Measurements from ENCODE around the gene SLC9A8. TPM values are rescaled to one million over a fixed set of nuclear protein-coding genes. Genes with fewer than 3 reads are reported as not detected.

SLC9A8 gene
- total and polyA plus RNA-seq, 2 of the 8 experiments (the other 6 are each of a cell fraction or from before 2014, with no cell fraction given) = 3.2 to 6.2 TPM

GRCh38 chr20:49790077-49790798, 22.4 kb upstream of the SLC9A8 start:
- Histone ChIP-seq H3K4me3 (ENCODE audit: extremely low read depth in 1 of 4, insufficient read depth in 2 of 4, low read depth in 3 of 4, low read length in 4 of 4) (no peak overlapping the region), H3K27ac (ENCODE audit: low read depth, low read length) (no peak overlapping the region), H3K36me3 (ENCODE audit: control insufficient read depth in 2 of 4, insufficient read depth in 4 of 4, low read length in 3 of 4) (no peaks in the 10 kb centered on the region), H3K23me2 (ENCODE audit: low read depth, low read length) (0 out of 2 replicates have a peak, but pooled peaks cover 3% of the 10 kb centered on the region), H2BK12ac (ENCODE audit: low read depth, low read length) (no peak overlapping the region), H3K4me1 (replicated peaks in 1 of 4; ENCODE audit: control insufficient read depth in 3 of 4, insufficient read depth in 4 of 4, low read length in 3 of 4) (no peaks in the 10 kb centered on the region; a peak in 1 of 7 replicates), H4K20me1 (replicated peaks in 1 of 2; ENCODE audit: control insufficient read depth in 1 of 2, insufficient read depth in 2 of 2, low read length in 2 of 2) (no peaks in the 10 kb centered on the region), H3K4ac (replicated peaks; ENCODE audit: insufficient read length, low read depth, low read length) (no peak overlapping the region), H2BK15ac (ENCODE audit: low read length) (no peak overlapping the region), H3K56ac (replicated peaks; ENCODE audit: insufficient read length, low read depth, low read length) (no peak overlapping the region), H3K14ac (ENCODE audit: insufficient read length) (no peak overlapping the region), H3K27me3 (replicated peaks in 1 of 4; ENCODE audit: control insufficient read depth in 3 of 4, extremely low read depth in 1 of 4, insufficient read depth in 3 of 4, low read length in 3 of 4) (no peaks in the 10 kb centered on the region), H3K9ac (replicated peaks in 1 of 4; ENCODE audit: extremely low read depth in 1 of 4, low read depth in 3 of 4, low read length in 3 of 4) (no peak overlapping the region; a peak in 1 of 7 replicates), H2AK5ac (ENCODE audit: low read depth, low read length) (no peak overlapping the region), H4K91ac (replicated peaks; ENCODE audit: insufficient read length, low read length) (no peak overlapping the region), H2BK120ac (replicated peaks; ENCODE audit: low read depth, low read length) (no peak overlapping the region), H2BK20ac (ENCODE audit: low read length) (no peak overlapping the region), H2BK5ac (ENCODE audit: low read depth, low read length) (no peak overlapping the region), H4K8ac (ENCODE audit: extremely low read depth, insufficient read depth, low read length) (no peak overlapping the region), H3K23ac (ENCODE audit: insufficient read length) (no peak overlapping the region), H3K79me1 (ENCODE audit: low read depth, low read length) (no peaks in the 10 kb centered on the region), H3K79me2 (ENCODE audit: control insufficient read depth in 1 of 2, insufficient read depth in 2 of 2, low read length in 2 of 2) (no peaks in the 10 kb centered on the region), H3K4me2 (ENCODE audit: insufficient read depth in 1 of 2, low read depth in 2 of 2, low read length in 2 of 2) (no peak overlapping the region), H3K9me3 (ENCODE audit: insufficient read depth in 2 of 2, low read depth in 1 of 2, low read length in 1 of 2) (no peaks in the 10 kb centered on the region), H4K5ac (ENCODE audit: insufficient read length, low read depth, low read length) (no peak overlapping the region), H2AFZ (ENCODE audit: low read length) (no peak overlapping the region), H3K18ac (ENCODE audit: extremely low read depth, low read length) (no peak overlapping the region)
- DNase-seq (ENCODE audit: low read depth in 1 of 2, low spot score in 2 of 2) (no peak), FAIRE-seq (no peak)
- 73% methylated on average over 9 of the region's 9 CpGs; no CpG with 5 or more reads in 1 of the 2 experiments for WGBS, 2 experiments (ENCODE audit: extremely low coverage in 1 of 2, insufficient coverage in 1 of 2, insufficient read length in 1 of 2, insufficient replicate concordance in 2 of 2, low coverage in 1 of 2, low lambda C conversion rate in 2 of 2, missing lambda C conversion rate in 1 of 2)
- TF ChIP-seq RAD21 (IDR thresholded peaks at IDR 0.05 in 1 of 2, conservative IDR thresholded peaks at IDR 0.05 in 1 of 2; ENCODE audit: low read depth in 2 of 2, low read length in 2 of 2) (peak; percentile 38 to 44), CTCF (IDR thresholded peaks at IDR 0.05; ENCODE audit: control extremely low read depth in 1 of 3, insufficient read depth in 1 of 3, low read depth in 1 of 3, low read length in 3 of 3) (peak; percentile 22 to 30 (median 24); a peak in 3 of 4 replicates), ASH2L (IDR thresholded peaks at IDR 0.05; ENCODE audit: low read length) (no peak)
- CTCF ChIA-PET (ENCODE audit: partially characterized antibody) = interaction anchor here (0.6 to 2.2 kb wide), 10 partner anchors 15 to 179 kb away, joined by 3 to 11 read pairs (median 4); no protein-coding TSS in a partner anchor
- POLR2A ChIA-PET (ENCODE audit: partially characterized antibody) = interaction anchor here (1.0 to 1.3 kb wide), 2 partner anchors 11 to 14 kb away, joined by 3 read pairs; no protein-coding TSS in a partner anchor

Data from H1 (cell line).